IMR-90 (cell line): Measurements from ENCODE around the gene UVSSA. TPM values are rescaled to one million over a fixed set of nuclear protein-coding genes. Genes with fewer than 3 reads are reported as not detected.

Experiments
- ATAC-seq: fragments of 200-7000 bp; cut with Tn5 transposase; 2 replicates; pipeline ENCODE4 v1.9.1; 2020; ENCODE audit warnings: low read depth, mild to moderate bottlenecking, moderate library complexity
- BruUV-seq: library from RNA; stranded (reverse); fragments of 400-500 nt; replicated peaks from 2 replicates; lab custom pipeline; 2021; lab: Mats Ljungman, UMichigan
- CTCF ChIA-PET: fragments of 300-600 bp; formaldehyde crosslinking; extraction: SDS; loops from one replicate; lab custom pipeline; 2021; ENCODE audit warnings: antibody characterized with exemption; lab: Yijun Ruan, JAX
- POLR2A ChIA-PET: fragments of 300-600 bp; sonication (Branson Sonifier 250); formaldehyde crosslinking; loops from one replicate; lab custom pipeline; 2022; ENCODE audit warnings: antibody characterized with exemption; ENCODE audit not compliant: unreplicated experiment; lab: Charles Lee
- DNase-seq: peaks from one replicate; pipeline ENCODE4 v3.0.0; 2013
- H2AFZ ChIP-seq: replicated peaks from 2 replicates; pipeline ENCODE3; 2013; ENCODE audit warnings: low read length, mild to moderate bottlenecking; ENCODE audit not compliant: poor library complexity
- H2AK5ac ChIP-seq: 2 replicates; pipeline ENCODE4 v1.6.1; 2013; ENCODE audit warnings: low read depth, low read length, inconsistent platforms
- H2AK9ac ChIP-seq: replicated peaks from 2 replicates; pipeline ENCODE3; 2013; ENCODE audit warnings: mild to moderate bottlenecking, low read depth, low read length, moderate library complexity; ENCODE audit not compliant: poor library complexity
- H2BK120ac ChIP-seq: 2 replicates; pipeline ENCODE4 v1.6.1; 2013; ENCODE audit warnings: low read depth, low read length, inconsistent platforms
- H2BK15ac ChIP-seq: 3 replicates; pipeline ENCODE4 v1.6.1; 2013; ENCODE audit warnings: low read depth, low read length, inconsistent platforms
- H2BK20ac ChIP-seq: 2 replicates; pipeline ENCODE4 v1.6.1; 2013; ENCODE audit warnings: low read depth, mild to moderate bottlenecking, inconsistent platforms, low read length, moderate library complexity
- H2BK5ac ChIP-seq: 2 replicates; pipeline ENCODE4 v1.6.1; 2013; ENCODE audit warnings: mild to moderate bottlenecking, low read depth, low read length, inconsistent platforms; ENCODE audit not compliant: poor library complexity, severe bottlenecking
- H3K14ac ChIP-seq: replicated peaks from 2 replicates; pipeline ENCODE4 v1.6.1; 2013; ENCODE audit warnings: low read depth, low read length, inconsistent platforms
- H3K18ac ChIP-seq: 2 replicates; pipeline ENCODE4 v1.6.1; 2013; ENCODE audit warnings: low read depth, low read length, control low read depth
- H3K23ac ChIP-seq: 2 replicates; pipeline ENCODE4 v1.6.1; 2013; ENCODE audit warnings: low read depth, low read length, inconsistent platforms
- H3K27ac ChIP-seq: 2 replicates; pipeline ENCODE4 v1.5.1; 2013; ENCODE audit warnings: mild to moderate bottlenecking, control low read depth, low read length; ENCODE audit not compliant: insufficient read depth
- H3K27me3 ChIP-seq: 2 replicates; pipeline ENCODE4 v1.6.1; 2013; ENCODE audit warnings: low read length; ENCODE audit not compliant: control insufficient read depth, insufficient read depth
- H3K36me3 ChIP-seq: 2 replicates; pipeline ENCODE4 v1.6.1; 2013; ENCODE audit warnings: low read length, mixed read lengths; ENCODE audit not compliant: control insufficient read depth, insufficient read depth
- H3K4ac ChIP-seq: 2 replicates; pipeline ENCODE4 v1.6.1; 2013; ENCODE audit warnings: low read depth, low read length, inconsistent platforms
- H3K4me1 ChIP-seq: 2 replicates; pipeline ENCODE4 v1.6.1; 2013; ENCODE audit warnings: low read length, mixed read lengths; ENCODE audit not compliant: control insufficient read depth, insufficient read depth
- H3K4me2 ChIP-seq: 2 replicates; pipeline ENCODE4 v1.6.1; 2013; ENCODE audit warnings: low read depth, mild to moderate bottlenecking, control low read depth, low read length, moderate library complexity
- H3K4me3 ChIP-seq: 2 replicates; pipeline ENCODE4 v1.5.1; 2013; ENCODE audit warnings: low read depth, mild to moderate bottlenecking, control low read depth, low read length, moderate library complexity; ENCODE audit not compliant: insufficient read depth
- H3K56ac ChIP-seq: 2 replicates; pipeline ENCODE4 v1.6.1; 2013; ENCODE audit warnings: low read length, inconsistent platforms; ENCODE audit not compliant: insufficient read depth; ENCODE audit errors: extremely low read depth
- H3K79me1 ChIP-seq, 2 experiments: 2 replicates each; pipeline ENCODE4 v1.6.1; 2013; ENCODE audit warnings: low read length in 2 of 2, inconsistent platforms in 1 of 2, low read depth in 1 of 2
- H3K9ac ChIP-seq: 2 replicates; pipeline ENCODE4 v1.6.1; 2013; ENCODE audit warnings: low read depth, low read length, control low read depth
- H3K9me1 ChIP-seq: 2 replicates; pipeline ENCODE4 v1.6.1; 2013; ENCODE audit warnings: low read length, inconsistent platforms; ENCODE audit not compliant: insufficient read depth
- H3K9me3 ChIP-seq: 2 replicates; pipeline ENCODE4 v1.6.1; 2013; ENCODE audit warnings: low read length; ENCODE audit not compliant: control insufficient read depth, insufficient read depth
- H4K20me1 ChIP-seq: 2 replicates; pipeline ENCODE4 v1.6.1; 2013; ENCODE audit warnings: low read length, inconsistent platforms; ENCODE audit not compliant: insufficient read depth
- H4K5ac ChIP-seq: 2 replicates; pipeline ENCODE4 v1.6.1; 2013; ENCODE audit warnings: mild to moderate bottlenecking, low read depth, low read length, control low read depth
- H4K8ac ChIP-seq, 2 experiments: 2 replicates each; pipeline ENCODE4 v1.6.1; 2013; ENCODE audit warnings: low read depth in 2 of 2, low read length in 2 of 2, control low read depth in 1 of 2, inconsistent platforms in 1 of 2
- H4K91ac ChIP-seq: 2 replicates; pipeline ENCODE4 v1.6.1; 2013; ENCODE audit warnings: low read depth, low read length, inconsistent platforms; ENCODE audit not compliant: insufficient read depth
- CHD1 ChIP-seq: IDR thresholded peaks from 2 replicates; pipeline ENCODE4 v1.6.1; 2012; ENCODE audit warnings: low read depth, low read length, improper control_type of control experiment
- CTCF ChIP-seq: conservative IDR thresholded peaks from 2 replicates; pipeline ENCODE4 v1.5.1; 2012; ENCODE audit warnings: mild to moderate bottlenecking, low read depth, low read length, improper control_type of control experiment
- FOS ChIP-seq: fragments of 150-350 bp; IDR thresholded peaks from 2 replicates; pipeline ENCODE4 v1.6.1; 2016; ENCODE audit warnings: low read depth, low read length
- MXI1 ChIP-seq: IDR thresholded peaks from 2 replicates; pipeline ENCODE4 v1.6.1; 2012; ENCODE audit warnings: low read depth, mild to moderate bottlenecking, low read length, moderate library complexity, borderline replicate concordance
- NFE2L2 ChIP-seq: fragments of 150-350 bp; IDR thresholded peaks from 2 replicates; pipeline ENCODE4 v1.6.1; 2016; ENCODE audit warnings: low read depth, mild to moderate bottlenecking, low read length
- RFX5 ChIP-seq: IDR thresholded peaks from 2 replicates; pipeline ENCODE4 v1.8.0; 2012; ENCODE audit warnings: low read depth, mild to moderate bottlenecking, low read length, moderate library complexity
- WGBS, 2 experiments: methylation state at CpG; one replicate each; pipeline versions ENCODE4 v1.1.5 to v1.1.7; 2013; ENCODE audit warnings: missing lambda C conversion rate in 2 of 2; ENCODE audit not compliant: insufficient read length in 1 of 2; ENCODE audit errors: extremely low coverage in 2 of 2; 5-methylcytosine and 5-hydroxymethylcytosine counted together
- dilution Hi-C: fragments of 300-500 bp; cut with HindIII; formaldehyde crosslinking; loops from one replicate; pipeline ENCODE4 v1.14.3; 2018; ENCODE audit warnings: low sequenced_read_pairs; ENCODE audit not compliant: unreplicated experiment
- in situ Hi-C: fragments of 300-500 bp; cut with MboI; formaldehyde crosslinking; loops from 3 replicates; pipeline ENCODE4 v1.14.3; 2019; ENCODE audit warnings: low sequenced_read_pairs, inconsistent platforms, mixed read lengths
- intact Hi-C: fragments of 100-400 bp; cut with micrococcal nuclease; formaldehyde crosslinking; loops from 2 replicates; pipeline ENCODE4 v1.10.0; 2022
- polyA plus RNA-seq, 3 experiments: library from polyadenylated mRNA; depleted of rRNA; stranded (reverse); fragments of >200 nt; gene quantifications; 2 replicates each; pipeline ENCODE4 v1.2.3, GENCODE V29; 2012; ENCODE audit warnings: low replicate concordance in 1 of 3
- total RNA-seq: library from RNA; depleted of rRNA; stranded (reverse); fragments of >200 nt; gene quantifications from 2 replicates; pipeline ENCODE4 v1.2.3, GENCODE V29; 2012

Gene UVSSA
- total and polyA plus RNA-seq, 2 of the 4 experiments (the other 2 are of a cell fraction), result 1.4 to 8.4 TPM

- H2BK15ac ChIP-seq, result no peak overlapping the region
- 8% methylated on average over 28 of the region's 69 CpGs; no CpG with 5 or more reads in 1 of the 2 experiments for WGBS, 2 experiments
These were observed 55.6 kb downstream of the UVSSA start for GRCh38 chr4:1402516-1403091.

More at GRCh38 chr4:1402516-1403091, 55.6 kb downstream of the UVSSA start:
- ChIA-PET POLR2A (no interaction called here), CTCF (no interaction called here)
- H3K4me1 ChIP-seq, result no peaks in the 10 kb centered on the region
- no peaks in the 10 kb centered on the region for H3K79me1 ChIP-seq
- H2BK20ac ChIP-seq, result no peak overlapping the region
- in situ Hi-C loops, result no loop called here
- no peak overlapping the region for H2BK120ac ChIP-seq
- H2AK5ac ChIP-seq, result no peak overlapping the region
- no peak overlapping the region for H4K5ac ChIP-seq
- H3K18ac ChIP-seq, result no peak overlapping the region
- H3K14ac ChIP-seq, result no peak overlapping the region
- H3K9me3 ChIP-seq, result peaks cover 8% of the 10 kb centered on the region
- intact Hi-C loops, result no loop called here
- no peak overlapping the region for H3K56ac ChIP-seq
- H4K8ac ChIP-seq, result no peak overlapping the region
- no peak overlapping the region for H2AK9ac ChIP-seq
- no peak overlapping the region for H2AFZ ChIP-seq
- no peaks in the 10 kb centered on the region for H4K20me1 ChIP-seq
- ATAC-seq (peak; percentile 50), DNase-seq (no peak)
- no TSS peak for BruUV-seq
- no peak for TF ChIP-seq MXI1
- TF ChIP-seq RFX5, result no peak
- no peak for TF ChIP-seq CTCF
- no peak for TF ChIP-seq FOS
- TF ChIP-seq NFE2L2, result no peak
- TF ChIP-seq CHD1, result no peak
- H3K4me2 ChIP-seq, result no peak overlapping the region
- no peak overlapping the region for H3K4me3 ChIP-seq
- dilution Hi-C loops, result no loop called here
- no peak overlapping the region for H3K27ac ChIP-seq
- no peak overlapping the region for H3K4ac ChIP-seq
- H3K9ac ChIP-seq, result no peak overlapping the region
- H3K27me3 ChIP-seq, result peaks cover 73% of the 10 kb centered on the region
- no peaks in the 10 kb centered on the region for H3K36me3 ChIP-seq
- no peak overlapping the region for H2BK5ac ChIP-seq
- no peak overlapping the region for H3K23ac ChIP-seq
- no peaks in the 10 kb centered on the region for H3K9me1 ChIP-seq
- no peak overlapping the region for H4K91ac ChIP-seq
